B cell (primary cell): ENCODE measurements around the gene LDLRAD3. TPM values are rescaled to one million over a fixed set of nuclear protein-coding genes. Genes with fewer than 3 reads are reported as not detected.

ENCODE experiments used
- ATAC-seq: fragments of 200-7000 bp; cut with Tn5 transposase; one replicate; pipeline ENCODE4 v1.10.0; 2021; ENCODE audit warnings: low read depth, mild to moderate bottlenecking, moderate number of reproducible peaks, moderate library complexity
- CTCF ChIA-PET: fragments of 350-600 bp; sonication (Branson Sonifier 250); formaldehyde crosslinking; loops from one replicate; lab custom pipeline; 2021; ENCODE audit warnings: antibody characterized with exemption, inconsistent platforms; lab: Charles Lee
- POLR2A ChIA-PET: fragments of 350-600 bp; sonication (Branson Sonifier 250); formaldehyde crosslinking; loops from one replicate; lab custom pipeline; 2021; ENCODE audit warnings: antibody characterized with exemption; lab: Charles Lee
- DNase-seq: peaks from one replicate; pipeline ENCODE4 v3.0.0; 2013
- H2AFZ ChIP-seq: 2 replicates; pipeline ENCODE4 v1.6.1; 2012; ENCODE audit warnings: mild to moderate bottlenecking, low read depth, low read length; ENCODE audit not compliant: insufficient read depth, poor library complexity, severe bottlenecking
- H3K27ac ChIP-seq, 2 donors: 1 replicate in 1 of 2; 2 replicates in 1 of 2; pipeline ENCODE4 v1.5.1; 2012 to 2013; ENCODE audit warnings: low read length in 2 of 2, mild to moderate bottlenecking in 2 of 2, moderate library complexity in 1 of 2
- H3K27me3 ChIP-seq, 4 experiments: fragments of 200-600 bp in 1 of 4; sonication (generic) in 1 of 4; replicated peaks in 1 of 4; 1 replicate in 2 of 4; 2 replicates in 2 of 4; pipeline versions ENCODE4 v1.6.1 to v1.7.0; 2013 to 2016; ENCODE audit warnings: low read length in 3 of 4, mild to moderate bottlenecking in 2 of 4, mixed read lengths in 1 of 4, moderate library complexity in 1 of 4; ENCODE audit not compliant: insufficient read depth in 4 of 4, control insufficient read depth in 3 of 4; ENCODE audit errors: control extremely low read depth in 1 of 4
- H3K36me3 ChIP-seq, 2 experiments: replicated peaks in 1 of 2; 1 replicate in 1 of 2; 2 replicates in 1 of 2; pipeline versions ENCODE4 v1.6.1 to v1.7.1; 2013; ENCODE audit warnings: low read length in 1 of 2; ENCODE audit not compliant: insufficient read depth in 2 of 2, control insufficient read depth in 1 of 2; ENCODE audit errors: control extremely low read depth in 1 of 2, extremely low read depth in 1 of 2
- H3K4me1 ChIP-seq, 2 donors: fragments of 200-600 bp in 1 of 2; sonication (generic) in 1 of 2; 1 replicate in 1 of 2; 2 replicates in 1 of 2; pipeline versions ENCODE4 v1.5.1 to v1.6.1; 2013 to 2017; ENCODE audit warnings: low read length in 2 of 2; ENCODE audit not compliant: control insufficient read depth in 2 of 2, insufficient read depth in 2 of 2
- H3K4me2 ChIP-seq: replicated peaks from 2 replicates; pipeline ENCODE3; 2012; ENCODE audit warnings: mild to moderate bottlenecking, low read depth, low read length; ENCODE audit not compliant: poor library complexity, severe bottlenecking
- H3K4me3 ChIP-seq, 5 experiments: fragments of 200-600 bp in 1 of 5; sonication (generic) in 1 of 5; 1 replicate in 3 of 5; 2 replicates in 2 of 5; pipeline versions ENCODE4 v1.5.1 to v1.7.0; 2011 to 2016; ENCODE audit warnings: low read length in 4 of 5, mild to moderate bottlenecking in 4 of 5, low read depth in 2 of 5, control low read depth in 1 of 5, moderate library complexity in 1 of 5; ENCODE audit not compliant: insufficient read depth in 1 of 5; ENCODE audit errors: control extremely low read depth in 1 of 5, extremely low read depth in 1 of 5
- H3K79me2 ChIP-seq: fragments of 200-600 bp; sonication (generic); one replicate; pipeline ENCODE4 v1.6.0; 2016; ENCODE audit warnings: low read length; ENCODE audit not compliant: control insufficient read depth, insufficient read depth
- H3K9ac ChIP-seq: fragments of 200-600 bp; sonication (generic); 2 replicates; pipeline ENCODE4 v1.6.1; 2017; ENCODE audit warnings: mild to moderate bottlenecking, low read length, moderate library complexity
- H3K9me3 ChIP-seq, 3 donors: one replicate each; pipeline versions ENCODE4 v1.6.1 to v1.7.1; 2013; ENCODE audit warnings: low read length in 2 of 3; ENCODE audit not compliant: control insufficient read depth in 2 of 3, insufficient read depth in 1 of 3; ENCODE audit errors: control extremely low read depth in 1 of 3
- H4K20me1 ChIP-seq: 2 replicates; pipeline ENCODE4 v1.6.0; 2012; ENCODE audit warnings: mild to moderate bottlenecking, low read length; ENCODE audit not compliant: insufficient read depth, control insufficient read depth, poor library complexity, severe bottlenecking
- H3K27ac Mint-ChIP-seq: one replicate; pipeline ENCODE4 v1.8.0; 2021; ENCODE audit warnings: mixed read lengths
- H3K27me3 Mint-ChIP-seq: one replicate; pipeline ENCODE4 v1.8.0; 2021; ENCODE audit warnings: mixed read lengths
- H3K4me1 Mint-ChIP-seq: one replicate; pipeline ENCODE4 v1.8.0; 2021; ENCODE audit warnings: mixed read lengths
- H3K4me3 Mint-ChIP-seq: one replicate; pipeline ENCODE4 v1.8.0; 2021; ENCODE audit warnings: mixed read lengths
- H3K9me3 Mint-ChIP-seq: one replicate; pipeline ENCODE4 v1.8.0; 2022; ENCODE audit warnings: mixed read lengths; ENCODE audit not compliant: insufficient read depth
- CTCF ChIP-seq: fragments of 200-600 bp; IDR thresholded peaks from one replicate; pipeline ENCODE4 v1.8.0; 2022; ENCODE audit warnings: antibody characterized with exemption, mild to moderate bottlenecking
- EZH2 ChIP-seq: IDR thresholded peaks from 2 replicates; pipeline ENCODE4 v1.6.1; 2012; ENCODE audit warnings: borderline replicate concordance, low read depth, mild to moderate bottlenecking, moderate library complexity, low read length; ENCODE audit not compliant: insufficient read depth, poor library complexity, severe bottlenecking
- WGBS: methylation state at CpG from one replicate; pipeline ENCODE4 v1.1.5; 2013; ENCODE audit warnings: missing lambda C conversion rate; ENCODE audit not compliant: insufficient coverage; 5-methylcytosine and 5-hydroxymethylcytosine counted together
- intact Hi-C: fragments of 100-400 bp; cut with micrococcal nuclease; formaldehyde crosslinking; loops from one replicate; pipeline ENCODE4 v1.10.0; 2022
- polyA plus RNA-seq: library from polyadenylated mRNA; depleted of rRNA; stranded (reverse); fragments of >200 nt; gene quantifications from 2 replicates; pipeline ENCODE4 v1.2.3, GENCODE V29; 2012
- total RNA-seq, 2 donors: library from RNA; stranded (reverse); fragments of 120-200 nt in 1 of 2; gene quantifications; 1 replicate in 1 of 2; 2 replicates in 1 of 2; pipeline versions ENCODE4 v1.2.3 to v1.2.4, GENCODE V29; 2013 to 2022

Gene LDLRAD3
- total and polyA plus RNA-seq, 2 donors (not counting 1 experiment from before 2014, with no cell fraction given): 0.01 TPM; not detected in 1

- H3K27me3 Mint-ChIP-seq: peaks cover 33% of the 10 kb centered on the region
- H3K4me3 ChIP-seq: no peak overlapping the region
- WGBS: 80% methylated on average over 6 of the region's 6 CpGs
These were observed 144.6 kb downstream of the LDLRAD3 start for GRCh38 chr11:36088266-36088972.

GRCh38 chr11:36089920-36090319, 146.1 kb downstream of the LDLRAD3 start:
- no peaks in the 10 kb centered on the region for H3K4me1 Mint-ChIP-seq
- TF ChIP-seq EZH2 (no peak), CTCF (no peak)
- intact Hi-C loops: no loop called here

More at GRCh38 chr11:36088266-36088972, 144.6 kb downstream of the LDLRAD3 start:
- Histone ChIP-seq H3K9me3 (peaks cover 0 to 5% (median 0%) of the 10 kb centered on the region in 3 donors), H3K4me1 (no peaks in the 10 kb centered on the region), H3K27ac (no peak overlapping the region), H2AFZ (no peak overlapping the region), H3K36me3 (no peaks in the 10 kb centered on the region), H4K20me1 (no peaks in the 10 kb centered on the region), H3K27me3 (peaks cover 0 to 10% (median 3%) of the 10 kb centered on the region in 4 experiments), H3K4me2 (no peak overlapping the region), H3K9ac (no peak overlapping the region), H3K79me2 (no peaks in the 10 kb centered on the region)
- H3K27ac Mint-ChIP-seq: no peak overlapping the region
- POLR2A ChIA-PET: no interaction called here
- H3K4me3 Mint-ChIP-seq: no peak overlapping the region
- ATAC-seq (no peak), DNase-seq (no peak)
- CTCF ChIA-PET: no interaction called here
- H3K9me3 Mint-ChIP-seq: peaks cover 2% of the 10 kb centered on the region
- TF ChIP-seq EZH2: no peak
- H3K4me1 Mint-ChIP-seq: no peaks in the 10 kb centered on the region
- intact Hi-C loops: no loop called here

More at GRCh38 chr11:36089920-36090319, 146.1 kb downstream of the LDLRAD3 start:
- CTCF ChIA-PET: no interaction called here
- H3K27ac Mint-ChIP-seq: no peak overlapping the region
- Histone ChIP-seq H3K27me3 (peaks cover 0 to 13% (median 3%) of the 10 kb centered on the region in 4 experiments), H3K27ac (no peak overlapping the region), H3K4me3 (no peak overlapping the region), H2AFZ (no peak overlapping the region), H3K9ac (no peak overlapping the region), H3K4me1 (no peaks in the 10 kb centered on the region), H3K9me3 (peaks cover 0 to 6% (median 0%) of the 10 kb centered on the region in 3 donors), H3K79me2 (no peaks in the 10 kb centered on the region), H3K4me2 (no peak overlapping the region), H4K20me1 (no peaks in the 10 kb centered on the region), H3K36me3 (no peaks in the 10 kb centered on the region)
- H3K9me3 Mint-ChIP-seq: no peaks in the 10 kb centered on the region
- ATAC-seq (no peak), DNase-seq (no peak)
- POLR2A ChIA-PET: no interaction called here
- peaks cover 40% of the 10 kb centered on the region for H3K27me3 Mint-ChIP-seq
- H3K4me3 Mint-ChIP-seq: no peak overlapping the region
